Suprapubic skin (tissue), 4 donors: ENCODE data around the gene MGST2. TPM values are rescaled to one million over a fixed set of nuclear protein-coding genes. Genes with fewer than 3 reads are reported as not detected.
"Not testable (repeated sequence)": the region's sequence is repeated elsewhere in the genome, so short reads cannot be mapped to it uniquely, and the experiment has no call there.

ENCODE experiments used
- DNase-seq, 2 donors: peaks; one replicate each; pipeline ENCODE4 v3.0.0-alpha.2; 2019; ENCODE audit warnings: low spot score in 2 of 2
- H3K27ac ChIP-seq: fragments of 200-600 bp; sonication (generic); one replicate; pipeline ENCODE4 v1.5.1; 2019
- H3K27me3 ChIP-seq: fragments of 200-600 bp; sonication (generic); one replicate; pipeline ENCODE4 v1.5.1; 2019
- H3K36me3 ChIP-seq: fragments of 200-600 bp; sonication (generic); one replicate; pipeline ENCODE4 v1.5.1; 2019
- H3K4me1 ChIP-seq: fragments of 200-600 bp; sonication (generic); one replicate; pipeline ENCODE4 v1.5.1; 2019
- H3K4me3 ChIP-seq: fragments of 200-600 bp; sonication (generic); one replicate; pipeline ENCODE4 v1.5.1; 2019; ENCODE audit warnings: mild to moderate bottlenecking
- H3K9me3 ChIP-seq: fragments of 200-600 bp; sonication (generic); one replicate; pipeline ENCODE4 v1.5.1; 2019
- CTCF ChIP-seq, 2 donors: fragments of 200-600 bp in 1 of 2; fragments of 450-650 bp in 1 of 2; sonication (generic) in 1 of 2; IDR thresholded peaks; one replicate each; pipeline ENCODE4 v1.5.1; 2016 to 2019; ENCODE audit warnings: antibody characterized with exemption in 2 of 2, mild to moderate bottlenecking in 1 of 2, moderate library complexity in 1 of 2
- EP300 ChIP-seq: sonication (generic); formaldehyde crosslinking; IDR thresholded peaks from one replicate; pipeline ENCODE4 v1.6.1; 2017; ENCODE audit warnings: antibody characterized with exemption
- POLR2A ChIP-seq, 2 donors: fragments of 450-650 bp; IDR thresholded peaks; one replicate each; pipeline ENCODE4 v1.6.1; 2017; ENCODE audit warnings: antibody characterized with exemption in 2 of 2, mild to moderate bottlenecking in 2 of 2, moderate library complexity in 2 of 2
- POLR2AphosphoS5 ChIP-seq, 3 donors: sonication (generic); formaldehyde crosslinking; IDR thresholded peaks; one replicate each; pipeline ENCODE4 v1.6.1; 2017; ENCODE audit warnings: antibody characterized with exemption in 3 of 3
- WGBS: methylation state at CpG from one replicate; pipeline ENCODE4 v1.1.5; 2018; 5-methylcytosine and 5-hydroxymethylcytosine counted together
- total RNA-seq, 4 donors: library from RNA; depleted of rRNA; stranded (reverse); fragments of >200 nt; gene quantifications; one replicate each; pipeline ENCODE4 v1.1.0, GENCODE V29; 2016

MGST2 gene
- total RNA-seq, 4 donors from 2014 or later, result 98.7 to 157 (median 128) TPM

- H3K4me1 ChIP-seq, result peaks cover 14% of the 10 kb centered on the region
- peaks cover 15% of the 10 kb centered on the region for H3K36me3 ChIP-seq
- no peak overlapping the region for H3K27ac ChIP-seq
- H3K27me3 ChIP-seq, result no peaks in the 10 kb centered on the region
- WGBS, result 91% methylated on average over 3 of the region's 3 CpGs
- no peak overlapping the region for H3K4me3 ChIP-seq
- no peaks in the 10 kb centered on the region for H3K9me3 ChIP-seq
- TF ChIP-seq EP300 (no peak), POLR2A (IDR thresholded peaks at IDR 0.05) (no peak), CTCF (IDR thresholded peaks at IDR 0.05) (no peak), POLR2AphosphoS5 (IDR thresholded peaks at IDR 0.05) (no peak)
- DNase-seq, result no peak
These were observed 29.0 kb downstream of the MGST2 start for GRCh38 chr4:139694522-139695107.

- Histone ChIP-seq H3K27ac (no peak overlapping the region), H3K27me3 (no peaks in the 10 kb centered on the region), H3K36me3 (peaks cover 15% of the 10 kb centered on the region), H3K9me3 (no peaks in the 10 kb centered on the region), H3K4me1 (peaks cover 11% of the 10 kb centered on the region), H3K4me3 (no peak overlapping the region)
- 90% methylated on average over 5 of the region's 5 CpGs for WGBS
- TF ChIP-seq EP300, result no peak
- TF ChIP-seq POLR2A (IDR thresholded peaks at IDR 0.05), result no peak
- no peak for TF ChIP-seq CTCF (IDR thresholded peaks at IDR 0.05)
- no peak for DNase-seq
These were observed 30.9 kb downstream of the MGST2 start for GRCh38 chr4:139696491-139696890.

GRCh38 chr4:139698167-139698925 lies 32.7 kb downstream of the MGST2 start:
- WGBS, result 96% methylated on average over 10 of the region's 25 CpGs

GRCh38 chr4:139700568-139700967 lies 34.9 kb downstream of the MGST2 start:
- DNase-seq, result no peak
- Histone ChIP-seq H3K36me3 (peaks cover 36% of the 10 kb centered on the region), H3K27me3 (no peaks in the 10 kb centered on the region), H3K4me1 (no peaks in the 10 kb centered on the region), H3K4me3 (no peak overlapping the region), H3K9me3 (no peaks in the 10 kb centered on the region), H3K27ac (no peak overlapping the region)
- TF ChIP-seq POLR2A (IDR thresholded peaks at IDR 0.05) (no peak), POLR2AphosphoS5 (IDR thresholded peaks at IDR 0.05) (no peak), EP300 (no peak), CTCF (IDR thresholded peaks at IDR 0.05) (no peak)
- WGBS, result 87% methylated on average over 5 of the region's 5 CpGs

More at GRCh38 chr4:139698167-139698925, 32.7 kb downstream of the MGST2 start:
- not testable (repeated sequence) for H3K4me3 ChIP-seq, H3K27me3 ChIP-seq, H3K4me1 ChIP-seq, H3K9me3 ChIP-seq, H3K27ac ChIP-seq, DNase-seq
- peaks cover 17% of the 10 kb centered on the region for H3K36me3 ChIP-seq

GRCh38 chr4:139704915-139705485 lies 39.4 kb downstream of the MGST2 start:
- H3K4me3 ChIP-seq, result no peak overlapping the region
- TF ChIP-seq POLR2AphosphoS5 (IDR thresholded peaks at IDR 0.05) (no peak), CTCF (IDR thresholded peaks at IDR 0.05) (no peak), POLR2A (IDR thresholded peaks at IDR 0.05) (no peak), EP300 (no peak)
- no peaks in the 10 kb centered on the region for H3K9me3 ChIP-seq
- H3K27ac ChIP-seq, result no peak overlapping the region
- peaks cover 21% of the 10 kb centered on the region for H3K36me3 ChIP-seq
- no peaks in the 10 kb centered on the region for H3K4me1 ChIP-seq
- WGBS, result 99% methylated on average over 4 of the region's 4 CpGs
- H3K27me3 ChIP-seq, result no peaks in the 10 kb centered on the region
- DNase-seq, result no peak
